NCI-H2227 treated with DMSO at 0.1 percent for 48 hours (cell line): Measurements from ENCODE around the gene PHPT1.
A peak's percentile ranks its signal among the peaks of the same experiment; 100 is the strongest.
"Not testable (repeated sequence)": the region's sequence is repeated elsewhere in the genome, so short reads cannot be mapped to it uniquely, and the experiment has no call there.

Source experiments
- DNase-seq: peaks from one replicate; lab custom pipeline; 2025; lab: John Stamatoyannopoulos, UW

The PHPT1 gene

DNA sequence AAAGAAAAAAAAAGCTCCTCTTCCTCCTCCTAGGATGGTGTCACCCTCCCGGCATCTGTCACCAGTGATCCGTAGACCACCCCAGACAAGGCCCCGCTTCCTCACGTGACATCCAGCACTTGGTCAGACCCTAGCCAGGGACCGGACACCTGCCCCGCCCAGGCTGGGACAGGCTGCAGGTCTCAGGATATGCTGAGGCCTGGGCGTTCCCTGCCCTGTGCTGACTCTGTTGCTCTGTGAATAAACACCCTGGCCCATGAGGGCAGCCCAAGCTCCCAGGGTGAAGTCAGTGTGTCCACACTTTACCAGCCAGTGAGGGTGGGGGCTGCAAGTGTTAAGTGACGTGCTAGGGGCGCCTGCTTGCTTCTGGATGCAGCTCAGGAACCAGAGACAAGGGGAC, 11.3 kb downstream of the PHPT1 start:
- DNase-seq = no peak

DNA sequence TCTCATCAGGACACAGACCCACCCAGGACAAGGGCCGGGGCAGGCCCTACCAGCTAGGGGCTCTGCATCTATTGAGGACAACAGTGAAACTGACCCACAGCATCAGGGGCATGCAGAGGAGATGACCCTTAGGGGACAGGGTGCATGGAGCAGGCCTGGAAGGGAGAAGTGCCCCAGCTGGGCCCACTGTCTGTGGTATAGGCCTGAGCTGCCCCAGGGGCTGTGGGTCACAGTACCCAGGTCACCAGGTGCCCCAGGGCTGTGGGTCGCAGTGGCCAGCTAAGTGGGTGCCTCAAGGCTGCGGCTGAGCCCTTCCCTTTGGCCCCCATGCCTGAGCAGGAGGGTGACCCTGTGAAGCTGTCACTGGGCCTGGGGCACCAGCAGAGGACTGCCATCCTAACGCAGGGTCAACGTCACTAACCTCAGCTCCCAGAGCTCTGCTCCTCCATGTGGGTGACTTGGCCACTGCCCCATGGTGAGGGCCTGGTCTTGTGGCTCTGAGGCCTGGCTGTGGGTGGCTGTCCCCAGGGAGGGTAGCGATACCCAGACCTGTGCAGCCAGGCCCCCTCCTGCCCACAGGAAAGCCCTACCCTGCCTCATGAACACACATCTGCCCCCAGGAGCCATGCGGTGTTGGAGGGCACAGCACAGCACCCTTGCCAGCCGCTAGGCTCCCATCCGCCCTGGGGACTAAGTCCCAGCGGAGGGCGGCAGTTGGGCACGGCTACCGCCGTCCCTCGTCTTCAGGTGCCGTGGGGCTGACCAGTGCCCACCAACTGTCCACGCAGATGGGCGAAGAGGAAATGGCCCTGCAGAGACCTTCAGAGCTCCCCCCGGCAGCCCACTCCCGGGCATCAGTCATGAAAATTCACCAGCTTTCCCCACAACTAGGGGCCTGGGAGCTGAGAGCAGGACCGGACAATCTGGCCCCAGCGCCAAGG, 12.0 kb downstream of the PHPT1 start:
- no peak for DNase-seq

DNA sequence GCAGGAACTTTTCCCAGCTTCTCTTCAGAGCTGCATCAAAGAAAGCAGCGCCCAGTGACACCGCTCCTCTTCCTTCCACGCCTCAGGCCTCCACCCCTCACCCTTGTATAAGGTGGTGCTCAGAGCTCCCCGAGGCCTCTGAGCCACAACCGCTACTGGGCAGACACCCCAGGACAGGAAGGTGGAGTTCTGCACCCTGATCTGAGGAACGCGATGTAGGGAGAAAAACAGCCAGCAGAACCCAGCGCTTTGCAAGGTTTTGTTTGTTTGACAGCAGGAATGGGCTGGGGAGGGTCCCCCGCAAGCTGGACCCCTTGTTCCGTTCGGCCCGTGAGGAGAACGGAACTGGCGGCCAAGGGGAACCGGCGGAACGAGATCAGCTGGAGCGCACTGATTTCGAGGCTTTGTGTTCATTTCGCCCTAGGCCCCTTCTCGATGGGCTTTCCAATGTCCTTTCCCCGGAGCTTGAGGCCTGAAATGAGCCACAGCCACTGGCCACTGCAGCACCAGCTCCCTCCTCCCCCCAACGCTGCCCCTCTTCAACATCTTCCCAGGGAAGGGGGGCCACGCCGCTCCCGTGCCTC, 12.8 kb downstream of the PHPT1 start:
- DNase-seq = no peak

DNA sequence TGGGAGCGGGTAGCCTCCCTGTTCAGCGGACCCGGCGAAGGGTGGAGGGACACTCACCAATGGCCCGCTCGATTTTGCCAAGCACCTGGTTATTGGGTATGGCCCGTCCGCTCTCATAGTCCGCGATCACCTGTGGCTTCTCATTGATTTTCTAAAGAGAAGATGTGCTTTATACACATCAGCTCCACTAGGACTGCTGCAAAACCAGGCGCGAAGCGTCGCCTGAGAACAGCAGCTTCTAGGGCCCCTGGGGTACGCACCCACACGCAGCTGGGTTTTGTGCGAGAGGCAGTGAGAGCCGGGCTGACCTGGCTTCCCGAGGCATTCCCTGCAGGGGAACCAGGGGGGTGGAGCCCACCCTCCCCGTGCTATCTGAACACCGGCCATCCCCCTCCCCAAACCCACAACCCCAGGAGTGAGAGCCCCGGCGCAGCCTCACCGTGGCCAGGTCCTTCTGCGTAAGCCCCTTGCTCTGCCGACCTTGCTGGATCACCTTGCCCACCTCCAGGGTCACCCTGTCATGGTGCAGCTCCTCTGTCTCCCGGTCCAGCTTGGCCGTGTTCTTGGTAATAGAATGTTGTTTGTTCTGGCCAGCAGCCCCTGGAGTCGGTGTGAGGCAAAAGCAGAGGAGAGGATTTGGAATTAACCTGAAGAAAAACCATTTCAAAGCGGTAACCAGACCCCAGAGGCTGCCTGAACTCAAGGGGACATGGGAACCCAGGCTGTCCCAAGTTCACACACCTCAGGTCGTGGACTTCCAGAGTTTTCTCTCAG, 13.8 kb downstream of the PHPT1 start:
- DNase-seq = no peak

DNA sequence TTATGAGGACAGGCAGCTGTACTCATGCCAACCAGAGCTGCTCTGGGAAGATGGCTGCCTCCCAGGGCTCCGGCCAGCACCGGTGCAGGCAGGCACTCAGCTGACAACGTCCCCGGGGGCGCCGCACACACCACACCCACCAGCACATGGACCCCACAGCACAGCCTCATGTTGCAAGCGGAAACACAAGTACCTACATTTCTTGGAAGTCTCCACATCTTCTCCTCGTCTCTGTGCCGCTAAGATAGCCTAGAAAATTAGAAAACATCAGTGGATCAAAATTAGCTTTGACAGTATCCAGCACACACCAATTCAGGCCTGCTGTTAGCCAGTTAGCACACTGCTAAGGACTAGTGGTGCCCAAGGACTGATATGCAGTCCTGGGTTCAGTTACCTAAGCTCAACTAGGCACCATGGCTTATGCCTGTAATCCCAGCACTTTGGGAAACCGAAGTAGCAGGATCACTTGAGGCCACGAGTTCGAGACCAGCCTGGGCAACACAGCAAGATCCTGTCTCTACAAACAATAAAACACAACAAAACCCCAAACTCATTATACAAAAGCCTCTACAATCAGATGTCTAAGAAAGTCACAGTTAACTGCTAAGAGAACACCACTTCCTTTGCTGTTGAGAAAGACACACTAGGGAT, 14.5 kb downstream of the PHPT1 start:
- DNase-seq = no peak

- no peak for DNase-seq
Measured at GRCh38 chr9:136865041-136865767, 16.0 kb downstream of the PHPT1 start.

GRCh38 chr9:136865768-136866103, 16.5 kb downstream of the PHPT1 start:
- no peak for DNase-seq

- not testable (repeated sequence) for DNase-seq
Measured at GRCh38 chr9:136866898-136867421, 17.8 kb downstream of the PHPT1 start.

DNA sequence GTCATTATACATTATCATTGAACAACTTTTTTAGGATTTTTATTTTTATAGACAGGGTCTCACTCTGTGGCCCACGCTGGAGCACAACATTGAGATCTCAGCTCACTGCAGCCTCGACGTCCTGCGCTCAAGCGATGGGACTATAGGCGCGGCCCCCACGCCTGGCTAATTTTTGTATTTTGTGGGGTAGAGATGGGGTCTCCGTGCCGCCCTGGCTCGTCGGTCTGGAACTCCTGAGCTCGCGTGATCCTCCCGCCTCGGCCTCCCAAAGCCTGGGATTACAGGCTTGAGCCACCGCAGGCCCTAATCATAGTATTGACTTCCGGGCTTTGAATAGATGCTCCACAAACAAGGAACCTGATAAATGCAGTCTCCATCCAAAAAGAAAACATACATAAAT, 18.3 kb downstream of the PHPT1 start:
- no peak for DNase-seq

DNA sequence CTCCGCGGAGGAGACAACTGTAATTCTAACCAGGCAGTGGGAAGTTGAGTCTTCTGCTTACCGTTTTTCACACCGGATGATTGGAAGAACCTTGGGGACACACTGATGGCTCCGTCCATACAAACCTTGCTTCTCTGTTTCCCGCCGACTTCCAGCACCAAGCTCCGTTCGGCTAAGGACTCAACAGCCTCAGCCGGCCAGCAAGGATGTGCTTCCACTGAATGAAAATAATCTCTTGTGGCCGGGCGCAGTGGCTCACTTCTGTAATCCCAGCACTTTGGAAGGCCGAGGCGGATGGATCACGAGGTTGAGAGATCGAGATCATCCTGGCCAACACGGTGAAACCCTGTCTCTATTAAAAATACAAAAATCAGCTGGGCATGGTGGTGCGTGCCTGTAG, 18.7 kb downstream of the PHPT1 start:
- no peak for DNase-seq

DNA sequence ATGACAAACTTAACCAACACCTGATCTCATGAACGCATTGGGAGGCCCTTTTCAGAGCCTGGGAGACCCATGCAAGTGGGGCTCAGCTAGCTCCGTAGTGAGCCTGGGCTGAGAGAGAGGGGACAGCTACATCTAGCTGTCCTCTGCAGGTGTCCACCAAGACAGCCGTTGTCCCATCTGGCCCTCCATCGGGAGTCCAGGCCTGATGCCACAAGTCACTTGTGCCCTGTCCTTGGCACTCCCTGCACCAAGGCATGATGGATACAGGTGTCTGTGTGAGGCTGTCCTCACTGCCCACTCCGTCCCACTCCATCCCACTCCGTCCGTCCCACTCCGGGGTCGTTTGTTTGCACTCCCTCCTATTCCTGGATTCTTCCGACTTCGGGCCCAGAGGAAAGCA, 19.4 kb downstream of the PHPT1 start:
- no peak for DNase-seq

GRCh38 chr9:136869611-136870010, 20.4 kb downstream of the PHPT1 start:
- DNase-seq = not testable (repeated sequence)

- DNase-seq = no peak
Measured at GRCh38 chr9:136875155-136875554, 25.9 kb downstream of the PHPT1 start.

- no peak for DNase-seq
Measured at GRCh38 chr9:136876476-136876875, 27.3 kb downstream of the PHPT1 start.

GRCh38 chr9:136880651-136881050, 31.4 kb downstream of the PHPT1 start:
- no peak for DNase-seq

GRCh38 chr9:136881691-136882108, 32.5 kb downstream of the PHPT1 start:
- no peak for DNase-seq

DNA sequence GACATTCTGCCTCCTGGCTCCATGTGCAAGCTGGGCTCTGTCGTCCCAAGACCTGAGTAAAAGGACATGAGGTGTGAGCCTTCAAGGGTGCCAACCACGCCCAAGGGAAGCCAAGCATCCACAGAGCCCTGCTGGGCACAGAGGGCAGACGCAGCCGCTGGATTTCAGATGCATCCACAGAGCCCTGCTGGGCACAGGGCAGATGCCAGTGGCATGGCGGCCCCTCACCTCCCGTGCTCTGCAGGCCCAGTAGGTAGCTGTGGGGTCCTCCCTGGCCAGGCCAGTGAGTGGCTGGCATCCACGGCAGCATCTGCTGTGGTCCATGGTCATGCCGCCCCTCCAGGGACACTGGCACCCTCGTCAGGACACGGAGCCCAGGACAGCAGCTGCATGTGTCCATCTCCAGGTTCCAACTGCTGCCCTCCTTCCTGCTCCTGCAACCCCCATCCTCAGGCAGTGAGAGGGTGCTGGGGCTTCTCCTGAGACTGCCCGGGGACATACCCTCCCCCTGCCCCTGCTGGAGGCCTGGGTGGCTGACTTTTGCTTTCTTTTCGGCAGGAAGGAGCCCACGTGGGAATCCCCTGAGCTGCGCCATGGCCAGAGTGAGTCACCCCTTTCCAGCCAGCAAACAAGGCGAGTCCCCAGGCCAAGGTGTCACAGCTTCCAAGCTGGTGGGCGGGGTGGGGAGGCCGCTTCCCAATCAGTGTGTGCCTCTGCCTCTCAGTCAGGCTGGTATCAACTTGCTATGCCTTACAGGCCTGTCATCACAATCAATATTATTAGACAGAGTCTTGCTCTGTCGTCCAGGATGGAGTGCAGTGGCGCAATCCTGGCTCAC, 33.1 kb downstream of the PHPT1 start:
- no peak for DNase-seq

GRCh38 chr9:136882947-136883283, 33.7 kb downstream of the PHPT1 start:
- DNase-seq = not testable (repeated sequence)

DNA sequence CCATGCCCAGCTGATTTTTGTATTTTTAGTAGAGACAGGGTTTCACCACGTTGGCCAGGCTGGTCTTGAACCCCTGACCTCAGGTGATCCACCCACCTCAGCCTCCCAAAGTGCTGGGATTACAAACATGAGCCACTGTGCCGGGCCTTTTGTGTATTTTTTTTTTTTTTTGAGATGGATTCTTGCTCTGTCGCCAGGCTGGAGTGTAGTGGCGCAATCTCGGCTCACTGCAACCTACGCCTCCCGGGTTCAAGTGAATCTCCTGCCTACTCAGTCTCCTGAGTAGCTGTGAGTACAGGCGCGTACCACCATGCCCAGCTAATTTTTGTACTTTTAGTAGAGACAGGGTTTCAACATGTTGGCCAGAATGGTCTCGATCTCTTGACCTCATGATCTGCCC, 34.5 kb downstream of the PHPT1 start:
- DNase-seq = not testable (repeated sequence)

DNA sequence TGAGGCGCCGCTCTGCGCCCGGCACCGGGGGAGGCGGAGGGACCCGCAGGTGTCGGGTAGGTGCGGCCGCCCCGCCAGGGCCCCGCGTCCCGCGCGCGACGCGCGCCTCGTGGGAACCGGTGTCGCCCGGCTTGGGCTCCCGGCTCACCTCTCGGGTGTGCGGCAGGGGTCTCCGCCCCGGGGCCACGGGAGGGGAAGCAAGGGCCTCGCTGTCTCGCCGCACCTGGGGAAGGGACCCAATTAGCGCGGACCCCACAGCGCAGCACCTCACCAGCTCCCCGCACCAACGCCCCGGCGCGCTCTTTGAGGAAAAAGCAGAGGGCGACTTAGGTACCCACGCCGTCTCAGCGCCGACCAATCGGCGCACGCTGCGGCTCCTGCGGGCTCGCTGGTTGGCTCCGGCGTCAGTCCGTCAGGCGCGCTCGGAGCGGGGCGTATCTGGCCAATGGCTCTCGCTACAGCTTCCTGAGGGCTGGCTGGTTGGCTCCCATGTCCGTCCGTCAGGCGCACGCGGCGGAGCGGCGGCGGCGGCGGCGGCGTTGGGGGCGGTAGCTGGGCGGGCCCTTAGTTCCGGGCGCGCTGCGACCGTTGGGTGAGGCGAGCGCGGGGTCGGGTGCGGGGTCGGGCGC, 36.9 kb downstream of the PHPT1 start, which contains the start of gene TRAF2:
TSS of gene TRAF2 (plus strand) at position 567 of the 629 bp plus-strand sequence. CDS start 12,225 bp downstream, outside the sequence.
- DNase-seq = peak; percentile 89
